GM23338 (cell line): Measurements from ENCODE around the gene IQCC. TPM values are rescaled to one million over a fixed set of nuclear protein-coding genes. Genes with fewer than 3 reads are reported as not detected.

ENCODE experiments used
- ATAC-seq: fragments of 200-7000 bp; cut with Tn5 transposase; 3 replicates; pipeline ENCODE4 v1.9.1; 2020
- DNase-seq: peaks from one replicate; pipeline ENCODE4 v3.0.0-alpha.2; 2015; ENCODE audit warnings: low spot score
- H2AFZ ChIP-seq: fragments of 200-600 bp; sonication (generic); 2 replicates; pipeline ENCODE4 v1.8.0; 2016; ENCODE audit warnings: antibody characterized with exemption, mild to moderate bottlenecking, moderate library complexity
- H3F3A ChIP-seq: fragments of 200-600 bp; sonication (generic); replicated peaks from 2 replicates; pipeline ENCODE4 v1.8.0; 2017; ENCODE audit warnings: antibody characterized with exemption, mixed run types, low read depth
- H3K27ac ChIP-seq: fragments of 200-600 bp; sonication (generic); 2 replicates; pipeline ENCODE4 v1.6.1; 2016; ENCODE audit warnings: low read depth
- H3K27me3 ChIP-seq: fragments of 200-600 bp; sonication (generic); 2 replicates; pipeline ENCODE4 v1.8.0; 2016; ENCODE audit warnings: mild to moderate bottlenecking, mixed run types, moderate library complexity; ENCODE audit not compliant: insufficient read depth
- H3K36me3 ChIP-seq: fragments of 200-600 bp; sonication (generic); 2 replicates; pipeline ENCODE4 v1.8.0; 2016; ENCODE audit warnings: mild to moderate bottlenecking; ENCODE audit not compliant: insufficient read depth
- H3K4me1 ChIP-seq: fragments of 200-600 bp; sonication (generic); 2 replicates; pipeline ENCODE4 v1.8.0; 2016; ENCODE audit warnings: mild to moderate bottlenecking, moderate library complexity; ENCODE audit not compliant: insufficient read depth
- H3K4me2 ChIP-seq: fragments of 200-600 bp; sonication (generic); 2 replicates; pipeline ENCODE4 v1.7.1; 2017; ENCODE audit warnings: mixed run types
- H3K4me3 ChIP-seq: fragments of 200-600 bp; sonication (generic); 2 replicates; pipeline ENCODE4 v1.6.1; 2016; ENCODE audit warnings: mixed run types
- H3K79me2 ChIP-seq: fragments of 200-600 bp; sonication (generic); replicated peaks from 2 replicates; pipeline ENCODE4 v1.8.0; 2017; ENCODE audit warnings: mild to moderate bottlenecking; ENCODE audit not compliant: insufficient read depth
- H3K9me2 ChIP-seq: fragments of 200-600 bp; sonication (generic); 2 replicates; pipeline ENCODE4 v1.8.0; 2017; ENCODE audit not compliant: insufficient read depth
- H4K20me1 ChIP-seq: fragments of 200-600 bp; sonication (generic); replicated peaks from 2 replicates; pipeline ENCODE4 v1.8.0; 2017; ENCODE audit warnings: mild to moderate bottlenecking; ENCODE audit not compliant: insufficient read depth
- H3K27ac Mint-ChIP-seq: 2 replicates; pipeline ENCODE4 v1.8.0; 2020; ENCODE audit warnings: inconsistent platforms, mild to moderate bottlenecking, moderate library complexity, mixed read lengths
- H3K27me3 Mint-ChIP-seq: 3 replicates; pipeline ENCODE4 v1.8.0; 2022; ENCODE audit warnings: low read depth, mild to moderate bottlenecking, moderate library complexity, mixed read lengths, inconsistent platforms; ENCODE audit not compliant: insufficient read depth, poor library complexity
- H3K36me3 Mint-ChIP-seq: 3 replicates; pipeline ENCODE4 v1.8.0; 2021; ENCODE audit warnings: low read depth, mild to moderate bottlenecking, inconsistent platforms, moderate library complexity, mixed read lengths
- H3K4me1 Mint-ChIP-seq: 3 replicates; pipeline ENCODE4 v1.8.0; 2020; ENCODE audit warnings: mild to moderate bottlenecking, inconsistent platforms, mixed read lengths
- H3K4me3 Mint-ChIP-seq: 3 replicates; pipeline ENCODE4 v1.8.0; 2021; ENCODE audit warnings: moderate library complexity, mild to moderate bottlenecking, inconsistent platforms, mixed read lengths
- H3K9me3 Mint-ChIP-seq: 3 replicates; pipeline ENCODE4 v1.8.0; 2020; ENCODE audit warnings: moderate library complexity, mild to moderate bottlenecking, inconsistent platforms, mixed read lengths
- EZH2 ChIP-seq: fragments of 200-600 bp; sonication (generic); IDR thresholded peaks from one replicate; pipeline ENCODE4 v1.8.0; 2017; ENCODE audit warnings: antibody characterized with exemption, mild to moderate bottlenecking, low read depth; ENCODE audit not compliant: unreplicated experiment
- JUNB ChIP-seq: IDR thresholded peaks from one replicate; pipeline ENCODE4 v1.6.1; 2016; ENCODE audit warnings: antibody characterized with exemption; ENCODE audit not compliant: unreplicated experiment
- NANOG ChIP-seq: IDR thresholded peaks from 2 replicates; pipeline ENCODE4 v1.6.1; 2016; ENCODE audit warnings: antibody characterized with exemption, borderline replicate concordance
- POLR2AphosphoS5 ChIP-seq: IDR thresholded peaks from 2 replicates; pipeline ENCODE4 v1.6.1; 2016; ENCODE audit warnings: antibody characterized with exemption, low read depth
- STAT1 ChIP-seq: IDR thresholded peaks from one replicate; pipeline ENCODE4 v1.6.1; 2016; ENCODE audit warnings: antibody characterized with exemption; ENCODE audit not compliant: unreplicated experiment
- ZNF114 ChIP-seq: fragments of 250-450 bp; sonication (Bioruptor Pico); IDR thresholded peaks from 2 replicates; pipeline ENCODE4 v1.5.0; 2020; ENCODE audit warnings: mild to moderate bottlenecking, moderate library complexity
- ZNF331 ChIP-seq: fragments of 250-450 bp; sonication (Bioruptor Pico); IDR thresholded peaks from 2 replicates; pipeline ENCODE4 v1.5.0; 2020; ENCODE audit warnings: low read depth, mild to moderate bottlenecking, moderate library complexity
- polyA plus RNA-seq: library from polyadenylated mRNA; unstranded; fragments of >200 nt; fragmentation: Nextera tagmentation; extraction: Ambion mirVana; gene quantifications from 2 replicates; pipeline ENCODE4 v1.2.1, GENCODE V29; 2016
- total RNA-seq: library from RNA; depleted of rRNA; stranded (reverse); fragments of >200 nt; shearing (Covaris generic); gene quantifications from 2 replicates; pipeline ENCODE4 v1.2.3, GENCODE V29; 2014
- TF ChIP-seq, protein P1 (sequence below): IDR thresholded peaks from one replicate; pipeline ENCODE4 v1.6.1; 2018; ENCODE audit warnings: antibody characterized with exemption; ENCODE audit not compliant: unreplicated experiment
- TF ChIP-seq, protein P2 (sequence below): fragments of 250-450 bp; sonication (Bioruptor Pico); IDR thresholded peaks from 2 replicates; pipeline ENCODE4 v1.5.0; 2020; ENCODE audit warnings: mild to moderate bottlenecking, moderate library complexity

The IQCC gene
- total and polyA plus RNA-seq, 2 experiments from 2014 or later = 1.7 to 3.5 TPM

DNA sequence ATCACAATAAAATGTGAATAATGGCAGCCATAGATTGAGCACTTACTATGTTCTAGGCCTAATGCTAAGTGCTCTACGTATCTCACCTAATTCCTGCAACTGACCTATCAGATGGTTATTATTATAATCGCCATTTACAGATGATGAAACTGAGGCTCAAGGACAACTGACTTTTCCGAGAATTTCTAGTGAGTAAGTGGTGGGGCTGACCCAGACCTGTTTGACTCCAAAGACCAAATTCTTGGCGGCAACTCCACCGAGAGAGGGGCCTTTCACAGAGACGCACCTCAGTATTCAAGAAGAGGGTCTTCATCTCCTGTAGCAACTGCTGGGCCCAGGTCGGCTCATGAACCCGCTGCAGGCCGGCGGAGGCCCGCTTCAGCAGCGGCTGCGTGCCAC, 16.1 kb downstream of the IQCC start:
- Histone ChIP-seq H3K79me2 (peaks cover 30% of the 10 kb centered on the region), H2AFZ (peak overlapping the region; percentile 19; the same call in 1 of the 2 replicates), H3K27me3 (no peaks in the 10 kb centered on the region), H4K20me1 (peaks cover 8% of the 10 kb centered on the region; the same call in 1 of the 2 replicates), H3K4me3 (peak overlapping the region; percentile 93), H3K36me3 (peaks cover 26% of the 10 kb centered on the region), H3F3A (peaks cover 15% of the 10 kb centered on the region), H3K27ac (peak overlapping the region; percentile 68; the same call in 1 of the 2 replicates), H3K4me2 (peak overlapping the region; percentile 99), H3K4me1 (peaks cover 10% of the 10 kb centered on the region), H3K9me2 (no peaks in the 10 kb centered on the region)
- no peak for ATAC-seq
- DNase-seq = no peak
- peaks cover 40% of the 10 kb centered on the region for H3K36me3 Mint-ChIP-seq
- H3K4me1 Mint-ChIP-seq = peaks cover 17% of the 10 kb centered on the region
- TF ChIP-seq ZNF331 (CRISPR knock-in tag) (no peak), POLR2AphosphoS5 (no peak), STAT1 (no peak), ZNF114 (CRISPR knock-in tag) (no peak), NANOG (no peak), EZH2 (no peak), JUNB (no peak)
- TF ChIP-seq, protein P1, sequence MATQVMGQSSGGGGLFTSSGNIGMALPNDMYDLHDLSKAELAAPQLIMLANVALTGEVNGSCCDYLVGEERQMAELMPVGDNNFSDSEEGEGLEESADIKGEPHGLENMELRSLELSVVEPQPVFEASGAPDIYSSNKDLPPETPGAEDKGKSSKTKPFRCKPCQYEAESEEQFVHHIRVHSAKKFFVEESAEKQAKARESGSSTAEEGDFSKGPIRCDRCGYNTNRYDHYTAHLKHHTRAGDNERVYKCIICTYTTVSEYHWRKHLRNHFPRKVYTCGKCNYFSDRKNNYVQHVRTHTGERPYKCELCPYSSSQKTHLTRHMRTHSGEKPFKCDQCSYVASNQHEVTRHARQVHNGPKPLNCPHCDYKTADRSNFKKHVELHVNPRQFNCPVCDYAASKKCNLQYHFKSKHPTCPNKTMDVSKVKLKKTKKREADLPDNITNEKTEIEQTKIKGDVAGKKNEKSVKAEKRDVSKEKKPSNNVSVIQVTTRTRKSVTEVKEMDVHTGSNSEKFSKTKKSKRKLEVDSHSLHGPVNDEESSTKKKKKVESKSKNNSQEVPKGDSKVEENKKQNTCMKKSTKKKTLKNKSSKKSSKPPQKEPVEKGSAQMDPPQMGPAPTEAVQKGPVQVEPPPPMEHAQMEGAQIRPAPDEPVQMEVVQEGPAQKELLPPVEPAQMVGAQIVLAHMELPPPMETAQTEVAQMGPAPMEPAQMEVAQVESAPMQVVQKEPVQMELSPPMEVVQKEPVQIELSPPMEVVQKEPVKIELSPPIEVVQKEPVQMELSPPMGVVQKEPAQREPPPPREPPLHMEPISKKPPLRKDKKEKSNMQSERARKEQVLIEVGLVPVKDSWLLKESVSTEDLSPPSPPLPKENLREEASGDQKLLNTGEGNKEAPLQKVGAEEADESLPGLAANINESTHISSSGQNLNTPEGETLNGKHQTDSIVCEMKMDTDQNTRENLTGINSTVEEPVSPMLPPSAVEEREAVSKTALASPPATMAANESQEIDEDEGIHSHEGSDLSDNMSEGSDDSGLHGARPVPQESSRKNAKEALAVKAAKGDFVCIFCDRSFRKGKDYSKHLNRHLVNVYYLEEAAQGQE = no peak
- TF ChIP-seq, protein P2, sequence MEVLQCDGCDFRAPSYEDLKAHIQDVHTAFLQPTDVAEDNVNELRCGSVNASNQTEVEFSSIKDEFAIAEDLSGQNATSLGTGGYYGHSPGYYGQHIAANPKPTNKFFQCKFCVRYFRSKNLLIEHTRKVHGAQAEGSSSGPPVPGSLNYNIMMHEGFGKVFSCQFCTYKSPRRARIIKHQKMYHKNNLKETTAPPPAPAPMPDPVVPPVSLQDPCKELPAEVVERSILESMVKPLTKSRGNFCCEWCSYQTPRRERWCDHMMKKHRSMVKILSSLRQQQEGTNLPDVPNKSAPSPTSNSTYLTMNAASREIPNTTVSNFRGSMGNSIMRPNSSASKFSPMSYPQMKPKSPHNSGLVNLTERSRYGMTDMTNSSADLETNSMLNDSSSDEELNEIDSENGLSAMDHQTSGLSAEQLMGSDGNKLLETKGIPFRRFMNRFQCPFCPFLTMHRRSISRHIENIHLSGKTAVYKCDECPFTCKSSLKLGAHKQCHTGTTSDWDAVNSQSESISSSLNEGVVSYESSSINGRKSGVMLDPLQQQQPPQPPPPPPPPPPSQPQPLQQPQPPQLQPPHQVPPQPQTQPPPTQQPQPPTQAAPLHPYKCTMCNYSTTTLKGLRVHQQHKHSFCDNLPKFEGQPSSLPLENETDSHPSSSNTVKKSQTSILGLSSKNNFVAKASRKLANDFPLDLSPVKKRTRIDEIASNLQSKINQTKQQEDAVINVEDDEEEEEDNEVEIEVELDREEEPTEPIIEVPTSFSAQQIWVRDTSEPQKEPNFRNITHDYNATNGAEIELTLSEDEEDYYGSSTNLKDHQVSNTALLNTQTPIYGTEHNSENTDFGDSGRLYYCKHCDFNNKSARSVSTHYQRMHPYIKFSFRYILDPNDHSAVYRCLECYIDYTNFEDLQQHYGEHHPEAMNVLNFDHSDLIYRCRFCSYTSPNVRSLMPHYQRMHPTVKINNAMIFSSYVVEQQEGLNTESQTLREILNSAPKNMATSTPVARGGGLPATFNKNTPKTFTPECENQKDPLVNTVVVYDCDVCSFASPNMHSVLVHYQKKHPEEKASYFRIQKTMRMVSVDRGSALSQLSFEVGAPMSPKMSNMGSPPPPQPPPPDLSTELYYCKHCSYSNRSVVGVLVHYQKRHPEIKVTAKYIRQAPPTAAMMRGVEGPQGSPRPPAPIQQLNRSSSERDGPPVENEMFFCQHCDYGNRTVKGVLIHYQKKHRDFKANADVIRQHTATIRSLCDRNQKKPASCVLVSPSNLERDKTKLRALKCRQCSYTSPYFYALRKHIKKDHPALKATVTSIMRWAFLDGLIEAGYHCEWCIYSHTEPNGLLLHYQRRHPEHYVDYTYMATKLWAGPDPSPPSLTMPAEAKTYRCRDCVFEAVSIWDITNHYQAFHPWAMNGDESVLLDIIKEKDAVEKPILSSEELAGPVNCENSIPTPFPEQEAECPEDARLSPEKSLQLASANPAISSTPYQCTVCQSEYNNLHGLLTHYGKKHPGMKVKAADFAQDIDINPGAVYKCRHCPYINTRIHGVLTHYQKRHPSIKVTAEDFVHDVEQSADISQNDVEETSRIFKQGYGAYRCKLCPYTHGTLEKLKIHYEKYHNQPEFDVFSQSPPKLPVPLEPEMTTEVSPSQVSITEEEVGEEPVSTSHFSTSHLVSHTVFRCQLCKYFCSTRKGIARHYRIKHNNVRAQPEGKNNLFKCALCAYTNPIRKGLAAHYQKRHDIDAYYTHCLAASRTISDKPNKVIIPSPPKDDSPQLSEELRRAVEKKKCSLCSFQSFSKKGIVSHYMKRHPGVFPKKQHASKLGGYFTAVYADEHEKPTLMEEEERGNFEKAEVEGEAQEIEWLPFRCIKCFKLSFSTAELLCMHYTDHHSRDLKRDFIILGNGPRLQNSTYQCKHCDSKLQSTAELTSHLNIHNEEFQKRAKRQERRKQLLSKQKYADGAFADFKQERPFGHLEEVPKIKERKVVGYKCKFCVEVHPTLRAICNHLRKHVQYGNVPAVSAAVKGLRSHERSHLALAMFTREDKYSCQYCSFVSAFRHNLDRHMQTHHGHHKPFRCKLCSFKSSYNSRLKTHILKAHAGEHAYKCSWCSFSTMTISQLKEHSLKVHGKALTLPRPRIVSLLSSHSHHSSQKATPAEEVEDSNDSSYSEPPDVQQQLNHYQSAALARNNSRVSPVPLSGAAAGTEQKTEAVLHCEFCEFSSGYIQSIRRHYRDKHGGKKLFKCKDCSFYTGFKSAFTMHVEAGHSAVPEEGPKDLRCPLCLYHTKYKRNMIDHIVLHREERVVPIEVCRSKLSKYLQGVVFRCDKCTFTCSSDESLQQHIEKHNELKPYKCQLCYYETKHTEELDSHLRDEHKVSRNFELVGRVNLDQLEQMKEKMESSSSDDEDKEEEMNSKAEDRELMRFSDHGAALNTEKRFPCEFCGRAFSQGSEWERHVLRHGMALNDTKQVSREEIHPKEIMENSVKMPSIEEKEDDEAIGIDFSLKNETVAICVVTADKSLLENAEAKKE (CRISPR knock-in tag) = no peak
- peaks cover 7% of the 10 kb centered on the region for H3K27me3 Mint-ChIP-seq
- peak overlapping the region; percentile 98 for H3K27ac Mint-ChIP-seq
- peak overlapping the region; percentile 99 for H3K4me3 Mint-ChIP-seq
- H3K9me3 Mint-ChIP-seq = no peaks in the 10 kb centered on the region
